ENCODE measurements around the gene PPP4C. TPM values are rescaled to one million over a fixed set of nuclear protein-coding genes. Genes with fewer than 3 reads are reported as not detected.

PPP4C gene
- total and polyA plus RNA-seq, 8 donors = 21.7 to 53.7 (median 28.6) TPM

- Histone ChIP-seq H3K4me1 (peaks cover 11 to 15% (median 13%) of the 10 kb centered on the region in 3 donors), H3K9me3 (no peaks in the 10 kb centered on the region), H3K36me3 (no peaks in the 10 kb centered on the region), H3K4me3 (no peak overlapping the region), H3K27me3 (no peaks in the 10 kb centered on the region), H3K27ac (peak overlapping the region in 2 of 4 donors; percentile 79 to 83)
- intact Hi-C loops (cut with DNase I) = no loop called here
- no peak for ATAC-seq
- TF ChIP-seq CTCF (IDR thresholded peaks at IDR 0.05) = no peak
- FAIRE-seq = no peak
- peak in 1 of 6 donors; percentile 63 for DNase-seq
- 78 to 88% methylated on average over 8 of the region's 8 CpGs for WGBS, 2 donors
Observed at GRCh38 chr16:30054451-30054850, 21.3 kb upstream of the PPP4C start.

GRCh38 chr16:30054959-30055553 is 20.7 kb upstream of the PPP4C start:
- 19 to 34% methylated on average over 10 of the region's 10 CpGs for WGBS, 2 donors
- no peaks in the 10 kb centered on the region for H3K9me3 ChIP-seq
- peak overlapping the region; percentile 60 to 83 (median 70) for H3K27ac ChIP-seq
- FAIRE-seq (no peak), DNase-seq (peak; percentile 77 to 92 (median 88)), ATAC-seq (peak; percentile 74 to 81 (median 78))
- H3K36me3 ChIP-seq = no peaks in the 10 kb centered on the region
- no peaks in the 10 kb centered on the region for H3K27me3 ChIP-seq
- intact Hi-C loops (cut with DNase I) = no loop called here
- peak in 1 of 4 donors; percentile 14 for TF ChIP-seq CTCF (IDR thresholded peaks at IDR 0.05)
- no peak overlapping the region for H3K4me3 ChIP-seq
- H3K4me1 ChIP-seq = peaks cover 11 to 15% (median 13%) of the 10 kb centered on the region in 3 donors

- Histone ChIP-seq H3K36me3 (no peaks in the 10 kb centered on the region), H3K4me1 (peaks cover 9 to 12% (median 12%) of the 10 kb centered on the region in 3 donors), H3K4me3 (no peak overlapping the region), H3K27ac (no peak overlapping the region), H3K27me3 (no peaks in the 10 kb centered on the region), H3K9me3 (no peaks in the 10 kb centered on the region)
- ATAC-seq (no peak), FAIRE-seq (no peak), DNase-seq (no peak)
- 87 to 93% methylated on average over 4 of the region's 4 CpGs for WGBS, 2 donors
- TF ChIP-seq CTCF (IDR thresholded peaks at IDR 0.05) = no peak
- intact Hi-C loops (cut with DNase I) = no loop called here
Observed at GRCh38 chr16:30060346-30060745, 15.4 kb upstream of the PPP4C start.

GRCh38 chr16:30060836-30061554 is 14.8 kb upstream of the PPP4C start:
- FAIRE-seq (no peak), DNase-seq (no peak), ATAC-seq (no peak)
- no peaks in the 10 kb centered on the region for H3K36me3 ChIP-seq
- H3K4me1 ChIP-seq = peaks cover 3 to 8% (median 6%) of the 10 kb centered on the region in 3 donors
- H3K9me3 ChIP-seq = no peaks in the 10 kb centered on the region
- H3K4me3 ChIP-seq = no peak overlapping the region
- intact Hi-C loops (cut with DNase I) = no loop called here
- WGBS, 2 donors = 72 to 82% methylated on average over 2 of the region's 2 CpGs
- H3K27me3 ChIP-seq = no peaks in the 10 kb centered on the region
- no peak overlapping the region for H3K27ac ChIP-seq
- no peak for TF ChIP-seq CTCF (IDR thresholded peaks at IDR 0.05)

Data from pancreas (tissue), 10 donors.